Common myeloid progenitor, CD34-positive (primary cell): Measurements from ENCODE around the gene CNPPD1.
A peak's percentile ranks its signal among the peaks of the same experiment; 100 is the strongest.

Source experiments
- CTCF ChIA-PET: fragments of 350-600 bp; sonication (Branson Sonifier 250); formaldehyde crosslinking; loops from one replicate; lab custom pipeline; 2021; ENCODE audit warnings: antibody characterized with exemption; lab: Charles Lee
- POLR2A ChIA-PET: fragments of 350-600 bp; sonication (Branson Sonifier 250); formaldehyde crosslinking; loops from one replicate; lab custom pipeline; 2021; ENCODE audit warnings: antibody characterized with exemption; lab: Charles Lee
- DNase-seq, 3 donors: peaks; one replicate each; pipeline versions ENCODE4 v3.0.0 to v3.0.0-alpha.2; 2013
- H3K27ac ChIP-seq, 2 experiments: 1 replicate in 1 of 2; 2 replicates in 1 of 2; pipeline ENCODE4 v1.7.0; 2013; ENCODE audit warnings: inconsistent platforms in 2 of 2, low read length in 2 of 2, mild to moderate bottlenecking in 2 of 2, low read depth in 1 of 2, moderate library complexity in 1 of 2; ENCODE audit not compliant: severe bottlenecking in 2 of 2, insufficient read depth in 1 of 2, poor library complexity in 1 of 2
- H3K27me3 ChIP-seq, 5 experiments: replicated peaks in 2 of 5; 1 replicate in 3 of 5; 2 replicates in 2 of 5; pipeline versions ENCODE4 v1.6.1 to v1.7.0; 2013; ENCODE audit warnings: low read length in 4 of 5, mild to moderate bottlenecking in 2 of 5, moderate library complexity in 2 of 5, inconsistent platforms in 1 of 5; ENCODE audit not compliant: insufficient read depth in 5 of 5, control insufficient read depth in 4 of 5
- H3K36me3 ChIP-seq, 4 experiments: 1 replicate in 2 of 4; 2 replicates in 2 of 4; pipeline versions ENCODE4 v1.6.1 to v1.7.0; 2013; ENCODE audit warnings: low read length in 3 of 4, control low read depth in 1 of 4, mild to moderate bottlenecking in 1 of 4; ENCODE audit not compliant: control insufficient read depth in 4 of 4, insufficient read depth in 4 of 4
- H3K4me1 ChIP-seq, 4 experiments: 1 replicate in 3 of 4; 2 replicates in 1 of 4; pipeline versions ENCODE4 v1.6.1 to v1.7.1; 2013; ENCODE audit warnings: low read length in 3 of 4, mild to moderate bottlenecking in 3 of 4, control low read depth in 1 of 4, inconsistent platforms in 1 of 4, moderate library complexity in 1 of 4; ENCODE audit not compliant: control insufficient read depth in 4 of 4, insufficient read depth in 4 of 4; ENCODE audit errors: control extremely low read depth in 1 of 4
- H3K4me3 ChIP-seq, 7 experiments: 1 replicate in 4 of 7; 2 replicates in 3 of 7; pipeline versions ENCODE4 v1.5.1 to v1.7.0; 2013; ENCODE audit warnings: mild to moderate bottlenecking in 7 of 7, low read length in 6 of 7, moderate library complexity in 6 of 7, inconsistent platforms in 2 of 7, low read depth in 2 of 7, control low read depth in 1 of 7; ENCODE audit not compliant: insufficient read depth in 4 of 7, control insufficient read depth in 1 of 7; ENCODE audit errors: extremely low read depth in 1 of 7
- H3K9me3 ChIP-seq, 5 experiments: 1 replicate in 4 of 5; 2 replicates in 1 of 5; pipeline versions ENCODE4 v1.6.1 to v1.7.1; 2013; ENCODE audit warnings: low read length in 4 of 5, mild to moderate bottlenecking in 2 of 5, inconsistent platforms in 1 of 5, low read depth in 1 of 5, moderate library complexity in 1 of 5; ENCODE audit not compliant: control insufficient read depth in 4 of 5, insufficient read depth in 2 of 5; ENCODE audit errors: control extremely low read depth in 1 of 5
- WGBS: methylation state at CpG from one replicate; pipeline ENCODE4 v1.1.5; 2013; ENCODE audit not compliant: insufficient coverage; 5-methylcytosine and 5-hydroxymethylcytosine counted together

Gene CNPPD1

DNA sequence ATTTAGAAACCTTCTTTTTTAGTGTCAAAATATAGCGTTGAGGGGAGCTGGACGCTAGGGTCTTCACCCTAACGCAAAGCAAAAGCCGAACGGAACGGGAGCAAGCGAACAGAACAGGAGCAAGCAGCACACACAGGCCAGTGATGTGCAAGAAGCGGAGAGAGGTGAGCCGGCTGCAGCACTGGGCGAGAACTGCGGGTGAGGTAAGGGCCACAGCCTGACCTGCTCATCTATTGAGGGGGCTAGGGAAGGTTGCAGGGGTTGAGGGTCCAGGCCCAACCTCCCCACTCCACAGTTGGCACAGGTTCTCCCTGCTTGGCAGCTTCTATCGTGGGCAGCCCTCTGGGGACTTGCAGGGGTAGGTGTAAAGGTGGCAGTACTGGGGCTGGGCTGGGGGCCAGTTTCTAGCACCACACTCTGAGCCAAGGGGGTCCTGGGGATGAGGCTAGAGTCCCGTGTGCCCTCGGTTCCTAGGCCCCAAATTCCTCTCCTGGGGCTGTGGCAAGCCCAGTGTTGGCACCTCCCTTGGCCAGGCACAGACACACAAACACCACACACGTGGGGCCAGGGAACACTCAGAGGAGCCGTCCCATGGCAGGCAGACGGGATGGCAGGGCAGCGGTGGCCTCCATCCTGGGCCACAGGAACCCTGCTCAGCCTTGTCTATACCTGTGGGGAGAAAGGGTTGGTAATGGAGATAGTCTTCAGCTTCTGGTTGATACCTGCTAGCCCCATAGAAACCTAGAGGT, 43.2 kb upstream of the CNPPD1 start:
- peaks cover 21 to 53% (median 45%) of the 10 kb centered on the region in 4 experiments for H3K36me3 ChIP-seq
- WGBS = 96% methylated on average over 12 of the region's 18 CpGs
- ChIA-PET POLR2A (no interaction called here), CTCF (interaction anchor here (0.7 to 17.2 kb wide), 8 partner anchors 9 to 75 kb away, joined by 3 to 238 read pairs (median 3); partner anchors contain the start of genes ANKZF1, ATG9A, CNPPD1 and SLC23A3)
- no peaks in the 10 kb centered on the region for H3K9me3 ChIP-seq
- H3K4me1 ChIP-seq = peaks cover 0 to 37% (median 28%) of the 10 kb centered on the region in 4 experiments
- H3K4me3 ChIP-seq = no peak overlapping the region
- no peak for DNase-seq
- H3K27ac ChIP-seq = no peak overlapping the region
- H3K27me3 ChIP-seq = no peaks in the 10 kb centered on the region

DNA sequence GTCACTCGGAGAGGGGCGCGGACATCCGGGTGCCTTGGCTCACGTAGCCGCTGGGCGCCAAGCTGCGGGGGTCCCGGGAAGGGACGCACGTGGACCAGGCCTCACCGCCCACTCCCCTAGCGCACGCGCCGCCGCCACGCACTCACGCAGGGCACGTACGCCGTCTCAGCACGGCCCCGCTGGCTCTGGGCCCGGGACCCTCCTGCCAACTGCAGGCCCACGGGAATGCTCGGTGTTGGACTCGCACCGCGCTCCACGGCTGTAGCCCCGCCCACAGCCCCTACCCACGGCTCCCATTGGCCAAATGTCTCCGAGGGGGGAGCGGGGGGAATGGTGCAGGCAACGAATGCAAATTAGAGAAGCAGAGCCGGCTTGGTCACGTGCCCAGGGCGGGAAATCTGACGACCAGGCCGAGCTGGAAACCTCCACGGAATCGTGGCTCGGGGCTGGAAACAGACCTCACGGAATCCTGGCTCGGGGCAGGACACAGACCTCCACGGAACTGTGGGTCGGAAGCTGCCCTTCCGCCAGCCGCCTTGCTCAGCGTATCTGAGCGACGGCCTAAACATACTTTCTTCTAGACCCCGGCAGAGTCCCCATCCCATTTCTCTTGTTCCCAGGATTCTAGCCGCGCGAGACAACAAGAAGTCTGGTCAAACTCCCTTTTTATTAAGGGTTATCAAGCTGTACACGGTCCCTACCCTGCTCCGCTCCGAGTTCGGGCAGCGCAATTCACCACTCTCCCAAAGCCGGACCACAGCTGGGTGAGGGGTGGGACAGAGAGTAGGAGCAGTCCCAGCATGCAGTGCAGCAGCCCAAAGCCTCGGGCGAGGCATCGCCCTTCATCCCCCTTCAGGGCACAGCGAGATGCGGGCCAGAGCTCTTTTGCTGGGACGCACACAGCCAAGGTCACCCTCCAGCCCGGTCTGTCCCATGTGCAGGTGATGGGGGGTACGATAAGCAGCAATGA, 42.3 kb upstream of the CNPPD1 start, which contains the start of gene ABCB6:
Gene ABCB6, minus strand, starts transcription at position 227 of the 970 bp plus-strand sequence. CDS start 285 bp downstream, outside the sequence.
- DNase-seq = peak; percentile 84 to 92 (median 92)
- peak within 1 kb of the TSS in 6 of 7 experiments; percentile 18 to 77 (median 62) for H3K4me3 ChIP-seq

GRCh38 chr2:219218217-219218731, 41.5 kb upstream of the CNPPD1 start:
- peaks cover 0 to 37% (median 27%) of the 10 kb centered on the region in 4 experiments for H3K4me1 ChIP-seq
- peak overlapping the region in 6 of 7 experiments; percentile 18 to 77 (median 62) for H3K4me3 ChIP-seq
- peak overlapping the region in 1 of 2 experiments; percentile 25 for H3K27ac ChIP-seq
- ChIA-PET CTCF (interaction anchor here (1.0 to 17.2 kb wide), 5 partner anchors 10 to 61 kb away, joined by 3 to 238 read pairs (median 3); partner anchors contain the start of genes CNPPD1, DNAJB2 and SLC23A3), POLR2A (interaction anchor here (1.0 kb wide), 2 partner anchors 11 to 27 kb away, joined by 3 to 4 read pairs; partner anchors contain the start of genes ANKZF1, ATG9A, GLB1L and STK16)
- DNase-seq = peak in 1 of 3 donors; percentile 24
- WGBS = 0% methylated on average over 34 of the region's 37 CpGs
- peaks cover 11 to 40% (median 35%) of the 10 kb centered on the region in 4 experiments for H3K36me3 ChIP-seq
- no peaks in the 10 kb centered on the region for H3K9me3 ChIP-seq
- H3K27me3 ChIP-seq = no peaks in the 10 kb centered on the region

More for the DNA sequence above, 42.3 kb upstream of the CNPPD1 start, which contains the start of gene ABCB6:
- WGBS = 15% methylated on average over 67 of the region's 71 CpGs
- Histone ChIP-seq H3K27ac (peak within 1 kb of the TSS in 1 of 2 experiments; percentile 25), H3K36me3 (peaks cover 18 to 44% (median 41%) of the 10 kb centered on the region in 4 experiments), H3K9me3 (no peaks in the 10 kb centered on the region), H3K4me1 (peaks cover 0 to 37% (median 27%) of the 10 kb centered on the region in 4 experiments), H3K27me3 (no peaks in the 10 kb centered on the region)
- ChIA-PET POLR2A (interaction anchor here (1.0 kb wide), 2 partner anchors 10 to 26 kb away, joined by 3 to 4 read pairs; partner anchors contain the start of genes ANKZF1, ATG9A, GLB1L and STK16), CTCF (interaction anchor here (0.7 to 17.2 kb wide), 11 partner anchors 10 to 76 kb away, joined by 3 to 238 read pairs (median 3); partner anchors contain the start of genes ANKZF1, ATG9A, CNPPD1 and DNAJB2)

GRCh38 chr2:219216535-219216915, 39.8 kb upstream of the CNPPD1 start:
- H3K4me3 ChIP-seq = no peak overlapping the region
- no peaks in the 10 kb centered on the region for H3K9me3 ChIP-seq
- POLR2A ChIA-PET = no interaction called here
- WGBS = 95% methylated on average over 5 of the region's 6 CpGs
- CTCF ChIA-PET = interaction anchor here (1.1 to 17.2 kb wide), 9 partner anchors 8 to 78 kb away, joined by 3 to 238 read pairs (median 12); partner anchors contain the start of genes ANKZF1, ATG9A, CNPPD1 and NHEJ1
- DNase-seq = no peak
- H3K27me3 ChIP-seq = no peaks in the 10 kb centered on the region
- peaks cover 0 to 37% (median 27%) of the 10 kb centered on the region in 4 experiments for H3K4me1 ChIP-seq
- H3K36me3 ChIP-seq = peaks cover 7 to 29% (median 22%) of the 10 kb centered on the region in 4 experiments
- no peak overlapping the region for H3K27ac ChIP-seq

DNA sequence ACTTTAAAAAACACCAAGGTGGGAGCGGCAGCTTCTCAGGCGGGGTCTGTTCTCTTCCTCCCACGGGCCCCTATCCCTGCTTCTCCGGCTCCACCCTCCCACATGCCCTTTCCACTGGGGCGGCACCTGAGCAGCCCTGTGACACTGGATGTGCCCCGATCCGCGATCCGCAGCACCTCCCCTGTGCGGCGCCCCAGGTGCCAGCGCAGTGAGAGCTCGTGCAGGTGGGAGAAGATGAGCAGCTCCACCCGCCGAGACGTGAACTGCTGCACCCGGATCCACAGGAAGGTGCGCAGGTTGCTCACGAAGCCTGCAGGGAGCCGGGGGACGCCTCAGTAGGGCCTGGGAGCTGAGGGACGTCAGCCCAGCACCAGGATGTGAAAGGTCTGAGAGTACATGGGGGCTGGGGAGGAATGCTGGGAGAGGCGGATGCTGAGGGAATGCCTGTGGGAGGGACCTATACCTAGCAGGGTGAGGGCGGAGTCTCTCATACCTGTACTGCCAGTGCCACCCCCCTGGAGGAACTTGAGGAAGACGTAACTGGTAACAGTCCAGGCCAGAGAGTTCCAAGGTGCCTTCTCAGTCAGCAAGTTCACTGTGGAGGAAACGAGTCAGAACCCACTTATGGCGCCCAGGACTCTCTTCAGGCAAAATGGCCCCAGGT, 39.3 kb upstream of the CNPPD1 start:
- Histone ChIP-seq H3K4me3 (no peak overlapping the region), H3K9me3 (no peaks in the 10 kb centered on the region), H3K27me3 (no peaks in the 10 kb centered on the region), H3K36me3 (peaks cover 5 to 24% (median 18%) of the 10 kb centered on the region in 4 experiments), H3K4me1 (peaks cover 0 to 41% (median 32%) of the 10 kb centered on the region in 4 experiments), H3K27ac (no peak overlapping the region)
- DNase-seq = no peak
- ChIA-PET POLR2A (no interaction called here), CTCF (interaction anchor here (1.1 to 17.2 kb wide), 9 partner anchors 10 to 62 kb away, joined by 3 to 238 read pairs (median 6); partner anchors contain the start of genes ANKZF1, ATG9A, CNPPD1 and NHEJ1)
- WGBS = 96% methylated on average over 27 of the region's 27 CpGs
